Measurements from ENCODE around the gene CNP. TPM values are rescaled to one million over a fixed set of nuclear protein-coding genes. Genes with fewer than 3 reads are reported as not detected.

The CNP gene
- total RNA-seq, 4 donors from 2014 or later, result 32.6 to 133 (median 54.2) TPM

GRCh38 chr17:41962768-41963434, 3.7 kb upstream of the CNP start:
- intact Hi-C loops (cut with DNase I; ENCODE audit: low total_unique reads) (loop anchor here (5.0 to 10.0 kb wide), 2 partner anchors 52 to 154 kb away; partner anchors contain the start of gene DNAJC7), in situ Hi-C loops (cut with MboI; ENCODE audit: low pct_ligation_motif_present in 1 of 4, low pct_unique_long_range_greater_than_20kb in 1 of 4, low sequenced_read_pairs in 3 of 4) (loop anchor here (10.0 kb wide), 2 partner anchors 142 to 152 kb away; partner anchors contain the start of gene DHX58 (in 2 of the 4))
- 20 to 41% methylated on average over 2 to 9 of the region's 9 CpGs for WGBS, 2 donors (ENCODE audit: low coverage in 1 of 2)
- Histone ChIP-seq H3K4me1 (peaks cover 7 to 21% (median 16%) of the 10 kb centered on the region in 4 donors), H3K4me3 (no peak overlapping the region), H3K36me3 (no peaks in the 10 kb centered on the region), H3K27me3 (no peaks in the 10 kb centered on the region), H3K9me3 (no peaks in the 10 kb centered on the region), H3K27ac (no peak overlapping the region)
- DNase-seq, result peak; percentile 81
- TF ChIP-seq POLR2A (IDR thresholded peaks at IDR 0.05), result no peak
- TF ChIP-seq, protein P1, sequence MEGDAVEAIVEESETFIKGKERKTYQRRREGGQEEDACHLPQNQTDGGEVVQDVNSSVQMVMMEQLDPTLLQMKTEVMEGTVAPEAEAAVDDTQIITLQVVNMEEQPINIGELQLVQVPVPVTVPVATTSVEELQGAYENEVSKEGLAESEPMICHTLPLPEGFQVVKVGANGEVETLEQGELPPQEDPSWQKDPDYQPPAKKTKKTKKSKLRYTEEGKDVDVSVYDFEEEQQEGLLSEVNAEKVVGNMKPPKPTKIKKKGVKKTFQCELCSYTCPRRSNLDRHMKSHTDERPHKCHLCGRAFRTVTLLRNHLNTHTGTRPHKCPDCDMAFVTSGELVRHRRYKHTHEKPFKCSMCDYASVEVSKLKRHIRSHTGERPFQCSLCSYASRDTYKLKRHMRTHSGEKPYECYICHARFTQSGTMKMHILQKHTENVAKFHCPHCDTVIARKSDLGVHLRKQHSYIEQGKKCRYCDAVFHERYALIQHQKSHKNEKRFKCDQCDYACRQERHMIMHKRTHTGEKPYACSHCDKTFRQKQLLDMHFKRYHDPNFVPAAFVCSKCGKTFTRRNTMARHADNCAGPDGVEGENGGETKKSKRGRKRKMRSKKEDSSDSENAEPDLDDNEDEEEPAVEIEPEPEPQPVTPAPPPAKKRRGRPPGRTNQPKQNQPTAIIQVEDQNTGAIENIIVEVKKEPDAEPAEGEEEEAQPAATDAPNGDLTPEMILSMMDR (IDR thresholded peaks at IDR 0.05), result peak; percentile 84 to 89 (median 86)
- no peak for TF ChIP-seq POLR2AphosphoS5 (IDR thresholded peaks at IDR 0.05)
- no peak for TF ChIP-seq EP300 (IDR thresholded peaks at IDR 0.05; ENCODE audit: low read depth)

GRCh38 chr17:41965694-41966462, 717 bp upstream of the CNP start:
- 0 to 4% methylated on average over 6 to 18 of the region's 18 CpGs for WGBS, 2 donors (ENCODE audit: low coverage in 1 of 2)
- H3K9me3 ChIP-seq, result no peaks in the 10 kb centered on the region
- peak; percentile 88 for DNase-seq
- in situ Hi-C loops (cut with MboI; ENCODE audit: low pct_ligation_motif_present in 1 of 4, low pct_unique_long_range_greater_than_20kb in 1 of 4, low sequenced_read_pairs in 3 of 4), result loop anchor here (10.0 kb wide), 2 partner anchors 139 to 149 kb away; partner anchors contain the start of gene DHX58 (in 2 of the 4)
- TF ChIP-seq POLR2A (IDR thresholded peaks at IDR 0.05) (no peak), POLR2AphosphoS5 (IDR thresholded peaks at IDR 0.05) (peak in 2 of 3 donors; percentile 7 to 30), EP300 (IDR thresholded peaks at IDR 0.05; ENCODE audit: low read depth) (no peak)
- TF ChIP-seq, protein P1 (IDR thresholded peaks at IDR 0.05), result peak in 1 of 5 experiments; percentile 15
- no peaks in the 10 kb centered on the region for H3K36me3 ChIP-seq
- no peaks in the 10 kb centered on the region for H3K27me3 ChIP-seq
- H3K27ac ChIP-seq, result peak overlapping the region; percentile 91 to 96 (median 94)
- H3K4me3 ChIP-seq, result peak overlapping the region; percentile 6 to 93 (median 90)
- H3K4me1 ChIP-seq, result peaks cover 7 to 33% (median 21%) of the 10 kb centered on the region in 4 donors
- intact Hi-C loops (cut with DNase I; ENCODE audit: low total_unique reads), result loop anchor here (10.0 kb wide), 1 partner anchor 49 kb away; the partner anchor contains the start of gene DNAJC7

DNA sequence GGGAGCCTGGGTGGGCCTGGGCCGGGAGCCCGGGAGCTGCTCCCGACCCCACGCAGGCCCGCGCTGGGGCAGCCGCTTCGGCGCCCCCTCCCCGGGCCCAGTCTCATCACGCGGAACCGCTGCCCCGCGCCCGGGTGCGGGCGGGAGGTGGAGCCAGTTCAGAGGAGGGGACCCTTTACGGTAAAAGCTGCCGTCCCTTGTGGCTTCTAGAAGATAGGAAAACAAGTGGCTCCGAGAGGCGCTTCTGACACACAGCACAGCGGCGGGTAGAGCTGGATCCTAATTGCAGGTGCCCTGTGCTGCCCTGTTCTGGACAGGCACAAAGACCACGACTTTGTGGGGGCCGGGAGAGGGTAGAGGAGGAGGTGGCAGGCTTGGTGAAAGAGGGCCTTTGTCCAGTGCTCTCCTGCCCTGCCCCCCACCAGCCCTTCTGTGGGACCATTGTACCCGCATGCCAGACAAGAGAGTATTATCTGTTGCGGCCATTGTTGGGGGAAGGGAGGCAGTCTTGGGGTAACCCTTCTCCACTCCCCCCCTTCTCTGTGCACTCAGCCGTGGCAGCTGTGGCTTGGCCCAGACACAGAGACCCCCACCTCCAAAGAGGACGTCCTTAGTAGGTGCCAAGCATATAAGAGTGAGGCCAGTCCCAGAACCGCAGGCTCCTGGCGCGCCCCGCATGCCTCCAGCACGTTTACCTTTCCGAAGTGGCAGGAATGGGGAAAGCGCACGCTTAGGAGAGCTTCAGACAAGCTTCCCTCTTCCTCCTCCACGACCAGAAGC, 736 bp downstream of the CNP start:
- Histone ChIP-seq H3K27me3 (no peaks in the 10 kb centered on the region), H3K27ac (peak overlapping the region; percentile 91 to 96 (median 94)), H3K4me1 (peaks cover 7 to 35% (median 21%) of the 10 kb centered on the region in 4 donors), H3K36me3 (peaks cover 0 to 4% (median 1%) of the 10 kb centered on the region in 4 donors), H3K4me3 (peak overlapping the region; percentile 85 to 93 (median 90)), H3K9me3 (no peaks in the 10 kb centered on the region)
- TF ChIP-seq, protein P1 (IDR thresholded peaks at IDR 0.05), result no peak
- no peak for TF ChIP-seq EP300 (IDR thresholded peaks at IDR 0.05; ENCODE audit: low read depth)
- peak; percentile 33 for DNase-seq
- 3 to 22% methylated on average over 6 to 39 of the region's 39 CpGs for WGBS, 2 donors (ENCODE audit: low coverage in 1 of 2)
- intact Hi-C loops (cut with DNase I; ENCODE audit: low total_unique reads) (loop anchor here (10.0 kb wide), 1 partner anchor 47 kb away; the partner anchor contains the start of gene DNAJC7), in situ Hi-C loops (cut with MboI; ENCODE audit: low pct_ligation_motif_present in 1 of 4, low pct_unique_long_range_greater_than_20kb in 1 of 4, low sequenced_read_pairs in 3 of 4) (loop anchor here (10.0 kb wide), 2 partner anchors 137 to 147 kb away; partner anchors contain the start of gene DHX58 (in 2 of the 4))
